Kidney (tissue), 14 donors: ENCODE data around the gene TMEM61. TPM values are rescaled to one million over a fixed set of nuclear protein-coding genes. Genes with fewer than 3 reads are reported as not detected.
A peak's percentile ranks its signal among the peaks of the same experiment; 100 is the strongest.

Source experiments
- DNase-seq, 5 donors: peaks; one replicate each; pipeline ENCODE4 v3.0.0-alpha.2; 2013 to 2020
- FAIRE-seq: peaks from 2 replicates; lab custom pipeline; 2012; peaks lifted over from hg19 to GRCh38; lab: Jason Lieb, UNC
- H3K27ac ChIP-seq, 2 donors: one replicate each; pipeline ENCODE4 v1.7.0; 2013; ENCODE audit warnings: low read depth in 2 of 2, low read length in 2 of 2, inconsistent platforms in 1 of 2
- H3K27me3 ChIP-seq: one replicate; pipeline ENCODE4 v1.7.1; 2013; ENCODE audit warnings: low read length, inconsistent platforms; ENCODE audit not compliant: control insufficient read depth, insufficient read depth
- H3K36me3 ChIP-seq, 3 donors: one replicate each; pipeline versions ENCODE4 v1.7.0 to v1.7.1; 2013; ENCODE audit warnings: low read length in 3 of 3, control low read depth in 1 of 3, inconsistent platforms in 1 of 3; ENCODE audit not compliant: insufficient read depth in 3 of 3, control insufficient read depth in 2 of 3
- H3K4me1 ChIP-seq, 3 donors: one replicate each; pipeline versions ENCODE4 v1.7.0 to v1.7.1; 2013; ENCODE audit warnings: low read length in 3 of 3, inconsistent platforms in 1 of 3, low read depth in 1 of 3; ENCODE audit not compliant: control insufficient read depth in 2 of 3, insufficient read depth in 2 of 3
- H3K4me3 ChIP-seq, 3 donors: one replicate each; pipeline versions ENCODE4 v1.7.0 to v1.8.1; 2013; ENCODE audit warnings: low read length in 3 of 3, control low read depth in 1 of 3, inconsistent platforms in 1 of 3
- H3K9ac ChIP-seq, 3 donors: one replicate each; pipeline versions ENCODE4 v1.7.0 to v1.7.1; 2013; ENCODE audit warnings: low read length in 3 of 3, control low read depth in 1 of 3, inconsistent platforms in 1 of 3
- H3K9me3 ChIP-seq, 3 donors: one replicate each; pipeline versions ENCODE4 v1.7.0 to v1.7.1; 2013; ENCODE audit warnings: low read length in 3 of 3, control low read depth in 1 of 3, inconsistent platforms in 1 of 3; ENCODE audit not compliant: control insufficient read depth in 2 of 3, insufficient read depth in 1 of 3
- CTCF ChIP-seq: IDR thresholded peaks from 3 replicates; pipeline ENCODE4 v1.5.1; 2012; ENCODE audit warnings: mild to moderate bottlenecking, moderate library complexity, borderline replicate concordance; ENCODE audit not compliant: insufficient read depth; ENCODE audit errors: extremely low read depth
- intact Hi-C: fragments of 100-400 bp; cut with DNase I; formaldehyde crosslinking; loops from one replicate; pipeline ENCODE4 v1.11.1; 2022
- polyA plus RNA-seq: library from polyadenylated mRNA; stranded (reverse); fragments of 350-450 nt; fragmentation: Illumina TruSeq; extraction: RNeasy Lipid Tissue Mini Kit (QIAGEN cat#74804); gene quantifications from one replicate; pipeline ENCODE4 v1.2.3, GENCODE V29; 2014; ENCODE audit warnings: low read depth, low replicate concordance; ENCODE audit not compliant: insufficient read depth
- total RNA-seq: library from RNA; stranded (reverse); fragmentation: NEBNext Ultra II Directional; extraction: Animal tissue kit (Norgen Biotek cat#: 25700); gene quantifications from one replicate; pipeline ENCODE4 v1.2.1, GENCODE V29; 2021
- donor health status: control.
- donor health status: control.
- donor health status: control.
- donor health status: control.
- donor health status: control.
- donor health status: DM: yes; HTN: yes; CAD: no.
- donor health status: Normal renal cell carcinoma (clear cell type).

Gene TMEM61
- total and polyA plus RNA-seq, 2 donors from 2014 or later: 7.0 to 42.7 TPM

- intact Hi-C loops: no loop called here
- Histone ChIP-seq H3K27me3 (no peaks in the 10 kb centered on the region), H3K4me1 (peaks cover 0 to 8% (median 4%) of the 10 kb centered on the region in 3 donors), H3K9me3 (peaks cover 0 to 4% (median 0%) of the 10 kb centered on the region in 3 donors), H3K9ac (no peak overlapping the region), H3K27ac (peak overlapping the region in 1 of 2 donors; percentile 7), H3K36me3 (no peaks in the 10 kb centered on the region), H3K4me3 (no peak overlapping the region)
- TF ChIP-seq CTCF: no peak
- no peak for FAIRE-seq
- no peak for DNase-seq
Measured at GRCh38 chr1:54953846-54954245, 26.6 kb upstream of the TMEM61 start.

DNA sequence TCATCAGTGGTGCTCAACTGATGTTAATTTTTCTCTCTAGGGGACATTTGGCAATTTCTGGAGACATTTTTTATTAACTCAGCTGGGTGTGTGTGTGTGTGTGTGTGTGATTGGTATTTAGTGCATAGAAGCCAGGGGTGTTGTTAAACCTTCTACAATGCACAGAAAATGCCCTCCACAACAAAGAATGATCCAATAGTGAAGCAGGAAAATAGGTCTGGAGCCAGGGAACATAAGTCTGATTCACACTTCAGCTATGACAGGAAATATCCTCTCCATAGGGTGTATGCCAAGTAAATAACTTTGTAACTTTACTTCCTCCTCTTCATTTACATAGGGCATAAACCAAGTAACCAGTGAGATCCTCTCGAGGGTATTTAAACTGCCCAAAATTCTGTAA lies 25.1 kb upstream of the TMEM61 start:
- Histone ChIP-seq H3K27me3 (no peaks in the 10 kb centered on the region), H3K4me1 (peaks cover 0 to 4% (median 2%) of the 10 kb centered on the region in 3 donors), H3K27ac (no peak overlapping the region), H3K9ac (no peak overlapping the region), H3K9me3 (peaks cover 0 to 4% (median 0%) of the 10 kb centered on the region in 3 donors), H3K4me3 (no peak overlapping the region), H3K36me3 (no peaks in the 10 kb centered on the region)
- intact Hi-C loops: no loop called here
- TF ChIP-seq CTCF: no peak
- DNase-seq (no peak), FAIRE-seq (no peak)

DNA sequence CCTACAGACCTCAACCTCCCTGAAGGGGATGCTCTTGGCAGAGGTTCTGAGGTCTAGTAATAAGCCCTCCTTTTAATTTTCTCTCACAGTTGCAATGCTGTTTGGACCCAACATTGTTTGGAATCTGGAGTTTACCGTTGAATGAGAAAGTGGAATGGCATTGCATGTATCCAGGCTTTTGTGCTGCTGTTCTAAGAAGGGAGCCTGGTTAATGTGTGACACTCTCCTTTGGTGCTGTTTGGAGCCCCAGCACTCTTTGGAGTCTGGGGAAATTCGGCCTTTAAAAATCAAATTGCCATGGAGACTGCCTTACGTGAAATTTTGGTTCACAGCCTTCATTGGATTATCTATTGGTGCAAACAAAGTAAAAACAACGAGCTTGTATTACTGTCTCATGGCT lies 23.7 kb upstream of the TMEM61 start:
- H3K4me1 ChIP-seq: no peaks in the 10 kb centered on the region
- H3K9me3 ChIP-seq: peaks cover 0 to 4% (median 0%) of the 10 kb centered on the region in 3 donors
- no peak overlapping the region for H3K9ac ChIP-seq
- H3K27me3 ChIP-seq: no peaks in the 10 kb centered on the region
- DNase-seq (no peak), FAIRE-seq (no peak)
- no peak for TF ChIP-seq CTCF
- H3K27ac ChIP-seq: no peak overlapping the region
- H3K36me3 ChIP-seq: no peaks in the 10 kb centered on the region
- intact Hi-C loops: no loop called here
- H3K4me3 ChIP-seq: no peak overlapping the region

DNA sequence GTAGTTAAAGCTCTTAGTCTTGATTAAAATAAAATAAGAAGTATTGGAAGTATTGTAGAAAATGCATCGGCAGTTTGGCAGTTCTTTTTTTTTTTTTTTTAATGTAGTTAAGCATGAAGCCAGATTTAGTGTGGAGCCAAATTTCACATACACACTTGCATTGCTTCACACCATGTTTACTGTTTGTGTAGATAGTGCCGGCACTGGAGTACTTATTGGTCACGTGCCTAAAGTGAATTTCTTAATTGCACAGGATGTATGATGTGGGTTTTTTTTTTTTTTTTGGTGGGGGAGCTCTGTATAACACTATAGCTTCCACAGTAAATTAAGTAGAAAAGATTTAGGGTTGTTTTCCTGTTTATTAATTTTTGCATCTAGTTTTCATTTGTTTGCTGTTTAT lies 21.2 kb upstream of the TMEM61 start:
- intact Hi-C loops: no loop called here
- no peak for FAIRE-seq
- TF ChIP-seq CTCF: no peak

More for the DNA sequence above, 21.2 kb upstream of the TMEM61 start:
- no peaks in the 10 kb centered on the region for H3K4me1 ChIP-seq
- H3K36me3 ChIP-seq: no peaks in the 10 kb centered on the region
- no peak overlapping the region for H3K27ac ChIP-seq
- no peak overlapping the region for H3K9ac ChIP-seq
- H3K27me3 ChIP-seq: no peaks in the 10 kb centered on the region
- no peak for DNase-seq
- no peak overlapping the region for H3K4me3 ChIP-seq
- H3K9me3 ChIP-seq: peaks cover 0 to 4% (median 0%) of the 10 kb centered on the region in 3 donors
